Measurements from ENCODE around the gene SLC35F1. TPM values are rescaled to one million over a fixed set of nuclear protein-coding genes. Genes with fewer than 3 reads are reported as not detected.
"Not testable (repeated sequence)": the region's sequence is repeated elsewhere in the genome, so short reads cannot be mapped to it uniquely, and the experiment has no call there.

The SLC35F1 gene
- total RNA-seq, 1 experiment from 2014 or later, result not detected

DNA sequence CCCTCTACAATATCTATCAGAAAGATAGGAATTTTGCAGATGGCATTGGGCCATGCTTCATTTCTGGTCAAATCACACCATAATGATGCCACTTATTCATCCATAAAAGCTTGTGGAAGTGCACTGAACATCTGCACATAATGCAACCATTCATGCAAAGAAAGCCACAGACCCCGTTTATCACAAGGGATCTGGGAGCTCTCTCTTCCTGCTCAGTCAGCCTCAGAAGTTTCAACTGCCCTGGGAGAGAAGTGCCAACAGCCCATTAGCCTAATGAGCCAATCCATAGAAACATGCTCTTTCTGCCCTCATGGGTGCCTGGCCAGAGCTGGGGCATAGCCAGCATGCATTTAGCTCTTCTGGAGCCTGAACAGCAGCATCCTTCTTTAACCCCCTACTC is 85.8 kb downstream of the SLC35F1 start:
- DNase-seq (ENCODE audit: low read depth), result no peak

DNA sequence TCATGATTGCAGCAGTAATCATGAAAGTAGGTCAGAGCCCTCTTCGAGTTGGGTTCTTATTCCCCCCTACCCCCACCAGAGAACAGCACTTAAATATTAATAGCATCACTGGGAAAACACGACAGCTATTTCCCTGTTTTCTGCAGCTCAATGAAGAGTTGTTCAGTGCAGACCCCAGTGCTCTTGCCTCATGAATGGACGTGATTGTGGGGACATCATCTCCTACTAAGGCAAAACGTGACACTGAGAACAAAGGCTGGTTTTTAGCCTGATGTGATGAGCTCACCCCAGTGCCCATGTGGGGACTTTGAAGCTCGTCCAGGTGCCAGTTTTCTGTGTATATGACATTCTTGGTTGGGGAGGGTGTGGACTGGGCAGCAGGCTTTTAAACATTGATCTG is 105.9 kb downstream of the SLC35F1 start:
- no peak for DNase-seq (ENCODE audit: low read depth)

DNA sequence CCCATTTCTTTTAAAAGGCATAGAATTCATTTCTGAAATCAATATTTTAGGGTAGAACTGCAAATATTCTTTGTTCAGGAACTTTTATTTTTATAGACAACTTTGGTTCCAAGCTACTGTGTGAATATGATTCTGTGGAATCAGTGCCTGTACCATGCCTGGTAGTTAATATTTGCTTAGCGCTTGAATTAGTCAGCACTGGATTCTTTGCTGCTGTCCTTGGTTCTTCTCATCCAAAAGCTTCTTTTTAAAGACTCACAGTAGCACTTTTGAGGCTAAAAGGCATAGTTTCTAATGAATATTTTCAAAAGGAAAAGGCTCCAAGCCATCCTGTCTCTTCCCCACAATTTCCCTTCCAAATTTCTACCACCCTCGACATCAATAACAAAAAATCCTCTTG is 109.5 kb downstream of the SLC35F1 start:
- DNase-seq (ENCODE audit: low read depth), result no peak

DNA sequence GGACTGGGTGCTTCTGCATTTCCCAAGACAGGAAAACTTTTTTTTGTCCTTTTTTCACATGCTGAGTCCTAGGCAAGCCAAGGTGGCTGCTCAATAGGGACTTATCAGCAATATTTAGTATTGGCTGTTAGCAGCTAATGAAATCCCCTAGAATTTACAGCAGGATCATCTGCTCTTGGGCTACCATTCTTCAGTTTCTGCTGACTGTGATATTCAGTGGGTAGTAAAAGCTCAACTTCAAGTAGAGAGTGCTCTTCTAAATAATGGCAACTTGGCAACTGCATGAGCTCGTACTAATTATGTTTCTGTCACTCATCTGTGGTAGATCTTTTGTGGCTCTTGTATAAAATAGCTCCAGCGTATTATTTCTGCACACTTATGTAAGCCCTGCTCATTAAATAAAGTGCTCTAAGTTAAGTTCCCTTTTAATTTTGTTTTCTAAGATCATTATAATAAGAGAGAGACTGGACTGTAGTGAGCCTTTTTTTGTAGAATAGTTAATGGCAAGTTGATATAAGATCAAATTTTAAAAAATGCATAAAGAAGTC is 110.3 kb downstream of the SLC35F1 start:
- DNase-seq (ENCODE audit: low read depth), result no peak

DNA sequence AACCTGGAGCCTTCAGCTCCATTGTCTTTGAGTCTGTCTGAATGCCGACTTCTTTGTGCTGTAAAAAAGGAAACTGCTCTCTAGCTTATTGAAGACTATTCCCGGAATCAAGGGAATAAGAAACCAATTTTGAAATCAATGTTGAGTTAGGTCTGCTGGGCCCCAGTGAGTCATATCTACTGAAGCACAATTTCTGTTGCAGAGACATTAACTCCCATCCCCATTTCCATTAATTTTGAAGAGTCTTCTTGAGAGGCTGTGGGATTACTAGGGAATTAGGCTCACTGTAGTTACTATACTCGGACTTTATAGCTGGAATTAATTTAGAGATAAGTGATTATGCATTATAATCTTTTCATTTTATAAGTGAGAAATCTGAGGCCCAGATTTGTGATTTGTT is 116.7 kb downstream of the SLC35F1 start:
- no peak for DNase-seq (ENCODE audit: low read depth)

DNA sequence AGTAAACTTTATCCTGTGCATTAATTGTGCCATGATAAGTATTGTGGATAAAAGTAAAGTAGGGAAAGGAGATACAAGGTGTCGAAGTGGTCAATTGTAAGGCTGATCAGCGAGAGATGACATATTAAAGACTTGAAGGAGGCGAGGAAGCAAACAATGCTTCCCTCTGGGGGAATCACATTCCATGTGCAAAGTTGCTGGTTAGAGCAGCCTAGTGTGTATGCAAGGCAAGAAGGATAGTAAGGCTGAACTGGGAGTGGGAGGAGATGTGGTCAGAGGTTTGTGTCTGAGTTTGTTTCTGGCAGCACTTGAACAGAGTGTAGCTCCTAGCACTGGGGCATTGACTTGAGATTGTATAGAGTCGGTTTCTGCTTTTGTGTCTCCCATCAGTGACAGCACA is 122.9 kb downstream of the SLC35F1 start:
- no peak for DNase-seq (ENCODE audit: low read depth)

DNA sequence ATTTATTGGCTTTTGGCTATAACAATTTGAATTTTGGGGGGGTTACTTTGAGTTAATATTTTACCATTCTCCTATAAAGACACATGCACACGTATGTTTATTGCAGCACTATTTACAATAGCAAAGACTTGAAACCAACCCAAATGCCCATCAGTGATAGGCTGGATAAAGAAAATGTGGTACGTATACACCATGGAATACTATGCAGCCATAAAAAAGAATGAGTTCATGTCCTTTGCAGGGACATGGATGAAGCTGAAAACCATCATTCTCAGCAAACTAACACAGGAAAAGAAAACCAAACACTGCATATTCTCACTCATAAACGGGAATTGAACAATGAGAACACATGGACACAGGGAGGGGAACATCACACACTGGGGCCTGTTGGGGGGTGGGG is 130.4 kb downstream of the SLC35F1 start:
- DNase-seq (ENCODE audit: low read depth), result not testable (repeated sequence)

DNA sequence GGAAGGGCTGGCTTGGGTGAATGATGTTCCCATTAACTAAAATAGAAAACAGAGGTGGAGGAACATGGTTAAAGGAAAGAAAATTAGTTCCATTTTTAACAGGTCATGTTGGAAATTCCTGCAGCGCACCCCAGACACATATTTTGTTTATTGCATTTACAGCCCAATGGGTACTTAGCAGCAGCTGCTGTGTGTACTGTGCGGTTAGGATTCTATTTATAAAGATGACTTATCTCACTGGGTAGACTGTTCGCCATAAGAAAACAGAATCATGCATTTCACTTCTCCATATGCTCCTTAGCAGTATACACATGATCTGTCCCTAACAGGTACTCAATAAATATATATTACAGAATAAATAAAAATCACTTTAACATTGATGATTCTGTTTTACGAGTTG is 135.8 kb downstream of the SLC35F1 start:
- DNase-seq (ENCODE audit: low read depth), result peak; percentile 43

DNA sequence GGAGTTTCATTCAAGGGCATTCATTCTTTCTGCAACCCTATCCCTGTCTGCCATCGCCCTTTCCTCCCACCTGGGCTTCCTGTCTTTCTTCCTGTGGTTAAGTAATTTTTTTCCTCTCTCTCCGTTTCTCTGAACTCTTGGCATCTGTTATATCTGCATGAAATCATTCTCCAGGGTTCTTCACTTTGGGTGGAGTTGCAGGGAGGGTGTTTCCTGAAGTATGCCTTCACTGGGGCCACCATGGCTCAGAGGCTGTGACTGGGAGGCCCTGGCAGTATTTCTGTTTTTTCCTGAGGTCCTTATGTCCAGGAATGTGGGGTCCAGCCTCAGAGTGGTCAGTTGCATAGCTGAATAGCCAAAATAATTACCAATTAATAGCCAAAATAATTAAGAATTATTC is 137.2 kb downstream of the SLC35F1 start:
- DNase-seq (ENCODE audit: low read depth), result no peak

DNA sequence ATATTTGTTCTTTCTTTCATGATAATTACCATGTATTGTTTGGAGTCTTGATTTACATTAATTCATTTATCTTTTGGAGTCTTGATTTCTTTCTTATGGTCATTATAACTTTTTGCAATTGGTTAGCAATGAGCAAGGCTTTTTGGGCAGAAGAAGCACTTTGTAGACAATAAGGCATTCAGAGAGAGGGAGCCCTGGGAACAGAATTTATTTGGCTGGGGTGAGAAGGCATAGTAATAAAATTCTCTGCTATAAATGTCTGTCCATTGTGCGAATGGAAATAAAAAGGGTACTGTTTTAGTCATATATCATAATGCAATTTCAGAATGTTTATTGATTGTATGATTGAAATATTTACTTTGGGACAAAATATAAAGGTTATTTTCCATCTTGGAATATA is 147.0 kb downstream of the SLC35F1 start:
- no peak for DNase-seq (ENCODE audit: low read depth)

DNA sequence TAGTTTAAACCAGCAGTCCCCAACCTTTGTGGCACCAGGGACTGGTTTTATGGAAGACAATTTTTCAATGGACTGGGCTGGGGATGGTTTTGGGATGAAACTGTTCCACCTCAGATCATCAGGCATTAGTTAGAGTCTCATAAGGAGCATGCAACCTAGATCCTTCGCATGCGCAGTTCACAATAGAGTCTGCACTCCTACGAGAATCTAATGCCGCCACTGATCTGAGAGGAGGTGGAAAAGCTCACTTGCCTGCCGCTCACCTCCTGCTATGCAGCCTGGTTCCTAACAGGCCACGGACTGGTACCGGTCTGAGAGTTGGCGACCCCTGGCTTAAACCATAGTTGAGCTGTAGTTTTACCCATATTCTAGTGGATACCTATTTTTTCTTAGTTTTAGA is 154.6 kb downstream of the SLC35F1 start:
- no peak for DNase-seq (ENCODE audit: low read depth)

DNA sequence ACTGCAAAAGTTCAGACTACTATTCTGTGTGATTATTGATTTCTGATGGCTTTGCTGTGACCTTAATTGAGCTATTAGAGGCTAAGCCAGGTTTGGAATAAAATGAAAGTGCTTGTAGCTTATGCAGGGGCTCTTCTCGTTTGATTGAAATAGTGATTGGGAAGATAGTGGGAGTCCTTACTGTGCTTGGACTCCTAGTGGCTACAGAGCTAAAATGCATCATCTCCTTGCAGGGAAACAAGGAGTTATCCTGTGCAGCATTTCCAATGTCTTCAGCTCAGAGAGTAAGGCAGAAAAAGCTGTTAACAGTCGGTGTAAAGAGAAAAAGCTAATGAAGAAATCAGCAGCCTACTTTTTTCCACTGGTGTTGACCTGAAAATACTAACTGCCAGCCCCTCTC is 173.5 kb downstream of the SLC35F1 start:
- DNase-seq (ENCODE audit: low read depth), result no peak

DNA sequence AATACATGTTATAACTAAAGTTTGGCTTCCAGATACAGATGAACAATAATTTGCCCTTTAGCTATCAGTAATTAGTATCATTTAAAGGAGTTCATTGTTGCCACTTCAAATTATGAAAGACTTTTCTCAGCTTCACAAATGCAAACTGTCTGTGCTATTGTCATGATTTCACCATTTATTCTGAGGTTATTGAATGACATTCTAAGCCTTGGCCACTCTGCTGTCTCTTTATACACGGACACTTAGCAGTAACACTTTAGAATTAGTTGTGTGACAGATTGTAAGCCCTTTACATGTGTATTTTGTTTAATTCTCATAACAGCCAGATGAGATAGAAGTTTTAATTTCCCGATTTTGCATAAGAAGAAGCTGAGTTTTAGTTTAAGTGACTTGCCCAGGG is 176.6 kb downstream of the SLC35F1 start:
- DNase-seq (ENCODE audit: low read depth), result no peak

DNA sequence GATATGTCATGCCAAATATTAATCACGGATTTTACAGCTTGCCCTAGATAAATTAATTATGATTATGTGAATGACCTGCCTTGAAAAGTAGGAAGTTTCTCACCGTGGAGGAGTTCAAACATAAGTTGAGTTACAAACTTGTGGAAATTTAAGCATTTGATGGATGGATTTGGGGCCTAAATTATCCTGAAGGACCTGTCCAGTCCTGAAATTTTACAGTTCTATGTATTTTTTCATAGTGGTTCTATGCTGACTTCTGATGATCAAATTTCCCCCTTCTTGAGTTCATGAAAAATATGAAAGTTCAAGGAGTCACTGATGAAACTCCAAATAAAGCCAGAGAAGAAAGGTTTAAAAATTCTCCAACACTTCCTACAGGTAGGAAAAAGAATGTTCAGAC is 178.6 kb downstream of the SLC35F1 start:
- DNase-seq (ENCODE audit: low read depth), result no peak

DNA sequence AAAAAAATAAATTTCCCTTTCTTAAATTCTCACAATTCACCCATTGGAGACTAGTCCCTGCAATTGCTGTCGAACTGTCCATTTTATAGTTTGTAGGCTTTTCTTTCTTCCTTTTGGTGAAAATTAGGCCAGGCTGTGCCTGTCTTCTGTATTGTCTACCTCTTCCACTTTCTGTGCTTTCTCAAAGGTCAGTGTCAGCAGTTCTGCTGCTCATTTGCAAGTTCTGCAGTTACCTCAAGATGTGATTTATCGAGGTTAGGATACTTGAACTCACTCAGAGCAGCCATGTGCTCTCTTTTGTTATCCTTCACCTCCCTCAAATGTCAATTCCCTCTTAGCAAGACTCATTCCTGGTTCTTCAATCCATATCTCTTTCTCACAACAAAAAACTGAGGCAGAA is 179.1 kb downstream of the SLC35F1 start:
- no peak for DNase-seq (ENCODE audit: low read depth)

DNA sequence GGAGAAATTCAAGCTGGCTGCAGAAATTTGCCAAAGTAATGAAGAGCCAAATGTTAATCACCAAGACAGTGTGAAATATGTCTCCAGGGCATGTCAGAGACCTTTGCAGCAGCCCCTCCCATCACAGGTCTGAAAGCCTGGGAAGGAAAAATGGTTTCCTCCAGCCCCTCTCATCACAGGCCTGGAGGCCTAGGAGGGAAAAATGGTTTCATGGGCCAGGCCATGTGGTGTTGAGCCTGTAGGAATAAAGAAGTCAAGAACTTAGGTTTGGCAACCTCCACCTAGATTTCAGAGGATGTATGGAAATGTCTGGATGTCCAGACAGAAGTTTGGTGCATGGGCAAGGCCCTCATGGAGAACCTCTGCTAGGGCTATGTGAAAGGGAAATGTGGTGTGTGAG is 185.0 kb downstream of the SLC35F1 start:
- DNase-seq (ENCODE audit: low read depth), result no peak

DNA sequence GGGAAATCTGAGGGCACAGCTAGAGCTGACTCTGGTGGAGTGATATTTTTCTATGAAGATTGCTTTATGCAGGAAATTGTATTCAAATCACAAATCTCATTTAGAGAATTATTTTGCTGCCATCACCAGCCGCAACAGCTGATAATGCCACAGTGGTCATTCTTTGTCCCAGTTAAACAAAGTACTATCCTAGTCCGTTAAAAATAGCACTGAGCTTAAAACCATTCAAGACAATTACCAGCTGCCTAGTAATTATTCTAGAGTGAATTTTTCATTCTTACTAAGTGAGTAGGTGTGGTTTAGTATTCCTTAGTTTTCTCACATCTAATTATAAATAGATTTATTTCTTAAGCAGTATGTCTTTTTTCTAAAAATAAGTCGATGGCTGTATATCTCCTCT is 190.5 kb downstream of the SLC35F1 start:
- DNase-seq (ENCODE audit: low read depth), result no peak

DNA sequence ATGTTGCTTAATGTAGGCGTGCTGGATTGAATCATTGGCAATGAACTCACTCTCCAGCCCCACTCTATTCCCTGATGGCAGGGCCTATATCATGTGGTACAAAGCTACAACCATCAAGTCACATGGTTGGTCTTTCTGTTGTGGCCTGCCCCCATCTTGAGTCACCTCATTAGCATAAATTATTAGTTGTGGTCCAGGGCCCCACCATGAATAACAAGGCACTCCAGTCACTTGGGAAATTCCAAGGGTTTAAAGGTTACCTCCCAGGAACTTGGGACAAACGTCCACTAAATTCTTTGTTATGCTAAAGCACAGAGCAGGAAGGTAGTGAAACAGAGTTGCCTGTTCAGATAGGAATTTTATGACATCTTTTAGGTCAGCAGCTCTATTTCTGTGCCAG is 193.7 kb downstream of the SLC35F1 start:
- no peak for DNase-seq (ENCODE audit: low read depth)

DNA sequence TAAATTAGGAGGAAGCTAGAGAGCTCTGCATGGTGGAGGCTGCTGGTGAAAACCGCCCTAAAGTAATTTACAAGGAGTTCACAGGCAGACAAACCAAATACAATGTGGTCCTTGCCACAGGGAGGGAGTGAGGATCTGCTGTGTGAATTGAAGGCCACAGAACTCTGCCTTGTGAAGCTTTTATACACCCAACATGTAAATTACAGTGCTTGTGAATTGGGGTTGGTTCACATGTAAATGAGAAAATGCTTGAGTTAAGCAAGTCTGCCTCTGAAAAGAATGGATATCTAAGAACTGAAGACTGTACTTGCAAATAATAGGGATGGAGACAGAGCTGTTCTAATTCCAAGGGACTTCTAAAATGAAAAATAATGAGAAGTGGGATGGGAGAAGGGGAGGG is 194.2 kb downstream of the SLC35F1 start:
- no peak for DNase-seq (ENCODE audit: low read depth)

DNA sequence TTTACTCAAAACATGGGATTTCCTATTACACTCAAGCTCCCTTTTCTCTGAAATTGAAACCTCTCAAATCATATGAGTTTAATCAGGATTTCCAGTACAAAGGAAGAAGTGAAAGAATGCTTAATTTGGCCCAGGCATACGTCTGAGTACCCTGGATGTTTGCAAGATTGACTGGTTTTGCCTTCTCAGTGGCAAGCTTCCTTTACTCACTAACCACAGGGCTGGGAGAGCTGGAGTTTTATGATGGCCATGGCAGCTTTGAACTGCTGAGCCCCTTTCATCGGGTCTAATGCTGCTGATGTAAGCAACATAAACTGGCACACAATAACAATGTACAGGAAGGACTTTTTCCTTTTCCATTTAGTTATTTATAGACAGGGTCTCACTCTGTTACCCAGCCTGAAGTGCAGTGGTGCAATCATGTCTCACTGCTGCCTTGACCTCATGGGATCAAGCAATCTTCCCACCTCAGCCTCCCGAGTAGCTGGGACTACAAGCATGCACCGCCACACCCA is 194.8 kb downstream of the SLC35F1 start:
- no peak for DNase-seq (ENCODE audit: low read depth)

DNA sequence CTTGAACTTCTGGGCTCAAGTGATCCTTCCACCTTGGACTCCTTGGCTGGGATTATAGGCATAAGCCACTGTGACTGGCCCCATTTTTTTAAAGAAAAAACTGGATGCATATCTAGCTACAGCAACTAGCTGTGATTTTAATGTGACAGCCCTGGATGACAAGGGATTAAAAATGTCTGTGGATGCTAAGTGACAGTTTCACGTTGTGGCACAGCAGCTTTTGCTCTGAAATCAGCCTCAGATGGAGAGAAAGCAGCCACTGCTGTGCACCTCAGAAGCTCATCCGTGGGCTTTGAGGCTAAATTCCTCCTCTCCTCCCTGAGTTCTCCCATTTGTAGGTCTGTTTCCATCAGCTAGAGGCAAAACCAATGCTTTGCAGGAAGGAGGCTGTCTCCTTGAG is 195.3 kb downstream of the SLC35F1 start:
- no peak for DNase-seq (ENCODE audit: low read depth)

DNA sequence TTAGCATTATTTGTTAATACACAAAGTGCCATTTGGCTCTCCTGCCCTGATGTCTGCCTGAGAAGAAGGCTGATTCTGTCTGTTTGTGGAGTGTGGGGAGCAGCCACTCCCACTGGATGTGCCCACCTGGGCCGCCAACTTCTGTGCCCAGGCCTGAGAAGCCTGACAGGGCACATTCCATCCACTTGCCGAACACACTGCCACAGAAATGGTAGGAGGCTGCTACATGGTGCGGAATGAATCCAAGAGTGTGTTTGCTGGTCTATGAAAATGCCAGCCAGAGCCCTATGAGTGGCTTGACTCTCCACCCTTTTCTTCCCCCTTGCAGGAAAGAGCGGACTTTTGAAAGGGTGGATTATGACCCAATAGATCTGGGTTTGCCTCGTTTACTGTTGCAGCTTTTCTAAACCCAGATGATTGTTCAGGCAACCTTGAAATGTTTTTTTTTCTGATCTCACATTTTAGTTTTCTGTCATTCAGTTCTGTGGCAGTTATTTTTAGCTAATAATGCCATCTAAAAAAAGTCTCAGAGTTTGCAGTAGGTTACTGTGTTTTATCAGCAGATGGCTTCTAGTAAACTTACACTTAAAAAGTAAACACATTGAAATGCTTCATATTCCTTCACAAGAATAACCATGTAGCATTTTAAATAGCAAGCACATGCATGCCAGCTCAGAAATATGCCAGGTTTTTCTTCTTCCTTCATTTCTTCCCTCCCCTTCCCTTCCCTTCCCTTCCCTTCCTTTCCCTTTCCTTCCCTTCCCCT is 196.5 kb downstream of the SLC35F1 start:
- no peak for DNase-seq (ENCODE audit: low read depth)

DNA sequence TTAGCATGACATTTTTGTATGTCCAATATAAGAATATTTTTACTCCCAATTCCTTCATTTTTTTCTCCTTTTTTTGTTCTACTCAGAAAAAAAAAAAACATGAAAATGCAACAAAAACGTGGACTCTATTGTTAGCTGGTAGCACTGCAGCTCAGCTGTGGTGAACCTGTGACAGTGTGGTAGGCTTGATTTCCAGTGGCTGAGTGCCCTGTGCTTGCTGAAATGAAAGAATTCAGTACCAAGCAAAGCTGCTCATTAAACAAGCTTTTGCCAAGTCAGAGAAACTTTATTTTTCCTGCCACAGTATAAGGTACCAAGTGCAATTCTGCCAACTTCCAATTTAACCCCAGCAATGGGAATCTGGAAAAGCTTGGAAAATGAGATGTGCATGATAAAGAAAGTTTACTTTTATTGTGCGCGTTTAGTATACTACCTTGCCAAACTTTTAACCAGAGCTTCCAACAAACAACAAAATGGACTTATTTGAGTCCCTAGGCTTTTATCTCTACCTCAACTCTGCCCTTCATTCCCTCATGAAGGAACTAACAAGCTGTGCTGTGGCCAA is 215.2 kb downstream of the SLC35F1 start:
- no peak for DNase-seq (ENCODE audit: low read depth)

All from LHCN-M2 (cell line).